OCI-LY7 (cell line): ENCODE results near the gene SMIM29.

ENCODE experiments used
- EZH2phosphoT487 ChIP-seq: fragments of 200-600 bp; sonication (generic); IDR thresholded peaks from 2 replicates; pipeline ENCODE4 v1.6.1; 2018; ENCODE audit warnings: low read depth, borderline replicate concordance, mild to moderate bottlenecking, mixed run types, antibody characterized with exemption, low read length, moderate library complexity, mixed read lengths
- TF ChIP-seq, protein P1 (sequence below): fragments of 200-600 bp; sonication (generic); conservative IDR thresholded peaks from 2 replicates; pipeline ENCODE4 v1.5.1; 2014; ENCODE audit warnings: mild to moderate bottlenecking, antibody characterized with exemption, low read length, moderate library complexity, mixed read lengths

DNA sequence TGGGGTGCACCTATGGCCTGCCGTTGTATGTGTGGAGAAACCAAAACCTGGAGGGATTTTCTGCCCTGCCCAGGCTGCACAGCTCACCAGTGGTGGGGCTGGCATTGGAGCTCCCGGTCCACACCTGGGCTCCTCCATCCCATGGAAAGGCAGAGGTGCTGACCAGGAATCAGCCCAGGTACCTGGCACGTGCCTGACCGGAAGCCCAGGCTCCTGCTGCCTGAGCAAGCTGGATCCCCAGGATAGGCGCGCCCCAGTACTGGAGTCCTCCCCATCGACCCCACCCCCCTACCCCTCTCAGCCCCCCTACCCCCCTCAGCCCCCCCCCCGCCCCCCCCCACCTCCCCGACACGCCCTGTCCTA lies 52.0 kb downstream of the SMIM29 start:
- TF ChIP-seq, protein P1, sequence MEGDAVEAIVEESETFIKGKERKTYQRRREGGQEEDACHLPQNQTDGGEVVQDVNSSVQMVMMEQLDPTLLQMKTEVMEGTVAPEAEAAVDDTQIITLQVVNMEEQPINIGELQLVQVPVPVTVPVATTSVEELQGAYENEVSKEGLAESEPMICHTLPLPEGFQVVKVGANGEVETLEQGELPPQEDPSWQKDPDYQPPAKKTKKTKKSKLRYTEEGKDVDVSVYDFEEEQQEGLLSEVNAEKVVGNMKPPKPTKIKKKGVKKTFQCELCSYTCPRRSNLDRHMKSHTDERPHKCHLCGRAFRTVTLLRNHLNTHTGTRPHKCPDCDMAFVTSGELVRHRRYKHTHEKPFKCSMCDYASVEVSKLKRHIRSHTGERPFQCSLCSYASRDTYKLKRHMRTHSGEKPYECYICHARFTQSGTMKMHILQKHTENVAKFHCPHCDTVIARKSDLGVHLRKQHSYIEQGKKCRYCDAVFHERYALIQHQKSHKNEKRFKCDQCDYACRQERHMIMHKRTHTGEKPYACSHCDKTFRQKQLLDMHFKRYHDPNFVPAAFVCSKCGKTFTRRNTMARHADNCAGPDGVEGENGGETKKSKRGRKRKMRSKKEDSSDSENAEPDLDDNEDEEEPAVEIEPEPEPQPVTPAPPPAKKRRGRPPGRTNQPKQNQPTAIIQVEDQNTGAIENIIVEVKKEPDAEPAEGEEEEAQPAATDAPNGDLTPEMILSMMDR = no peak
- no peak for TF ChIP-seq EZH2phosphoT487
